ENCODE results near the gene TGFBI.

TGFBI gene

GRCh38 chr5:136079195-136079985 is 50.6 kb downstream of the TGFBI start:
- H3K14ac ChIP-seq (ENCODE audit: low read length) = peak overlapping the region; percentile 32
- no peaks in the 10 kb centered on the region for H3K36me3 ChIP-seq (replicated peaks in 1 of 2; ENCODE audit: control insufficient read depth in 2 of 2, insufficient read depth in 2 of 2, low read length in 2 of 2)
- no peaks in the 10 kb centered on the region for H3K9me3 ChIP-seq (replicated peaks in 1 of 2; ENCODE audit: control insufficient read depth in 2 of 2, insufficient read depth in 1 of 2, low read depth in 1 of 2, low read length in 2 of 2)
- H3K4me3 ChIP-seq (ENCODE audit: low read length in 2 of 2) = peak overlapping the region; percentile 47 to 78
- H2AFZ ChIP-seq (ENCODE audit: low read length) = peak overlapping the region; percentile 24
- no peak overlapping the region for H2BK15ac ChIP-seq (ENCODE audit: low read length)
- H2AK5ac ChIP-seq (ENCODE audit: low read depth, low read length) = no peak overlapping the region
- H3K23ac ChIP-seq (ENCODE audit: low read depth, low read length, poor library complexity) = no peak overlapping the region
- no peak for DNase-seq (ENCODE audit: low spot score)
- H3K79me1 ChIP-seq (ENCODE audit: low read depth, low read length) = no peaks in the 10 kb centered on the region
- no peak overlapping the region for H2BK120ac ChIP-seq (ENCODE audit: low read depth, low read length)
- H3K9ac ChIP-seq (ENCODE audit: low read depth, low read length, poor library complexity) = no peak overlapping the region
- H3K27me3 ChIP-seq (ENCODE audit: control insufficient read depth in 3 of 3, insufficient read depth in 3 of 3, low read depth in 1 of 3, low read length in 3 of 3) = peaks cover 0 to 55% (median 0%) of the 10 kb centered on the region in 3 experiments
- no peak overlapping the region for H3K4ac ChIP-seq (ENCODE audit: low read length)
- H3K18ac ChIP-seq (ENCODE audit: low read length) = peak overlapping the region; percentile 32
- H2BK5ac ChIP-seq (ENCODE audit: low read length) = no peak overlapping the region
- H3K4me1 ChIP-seq (ENCODE audit: control insufficient read depth in 2 of 2, insufficient read depth in 1 of 2, low read depth in 1 of 2, low read length in 2 of 2) = no peaks in the 10 kb centered on the region
- H4K8ac ChIP-seq (ENCODE audit: low read depth, low read length) = no peak overlapping the region
- no peak overlapping the region for H3K27ac ChIP-seq (replicated peaks; ENCODE audit: low read length)
- H3K4me2 ChIP-seq (ENCODE audit: insufficient read depth, low read length, poor library complexity, severe bottlenecking) = peak overlapping the region; percentile 72
- H4K91ac ChIP-seq (ENCODE audit: low read depth, low read length, poor library complexity) = no peak overlapping the region
- no CpG with 5 or more reads among the region's 25 CpGs for WGBS, 2 donors (ENCODE audit: extremely low coverage in 2 of 2, insufficient read length in 2 of 2, insufficient replicate concordance in 1 of 2)
- H2BK12ac ChIP-seq (ENCODE audit: low read length) = no peak overlapping the region

GRCh38 chr5:136080113-136080482 is 51.3 kb downstream of the TGFBI start:
- Histone ChIP-seq H3K4ac (ENCODE audit: low read length) (no peak overlapping the region), H3K79me1 (ENCODE audit: low read depth, low read length) (no peaks in the 10 kb centered on the region), H3K9ac (ENCODE audit: low read depth, low read length, poor library complexity) (no peak overlapping the region), H3K14ac (ENCODE audit: low read length) (no peak overlapping the region), H3K27ac (replicated peaks; ENCODE audit: low read length) (no peak overlapping the region), H3K23ac (ENCODE audit: low read depth, low read length, poor library complexity) (no peak overlapping the region), H2AFZ (ENCODE audit: low read length) (peak overlapping the region; percentile 19), H2BK120ac (ENCODE audit: low read depth, low read length) (no peak overlapping the region), H4K91ac (ENCODE audit: low read depth, low read length, poor library complexity) (no peak overlapping the region), H2AK5ac (ENCODE audit: low read depth, low read length) (no peak overlapping the region), H4K8ac (ENCODE audit: low read depth, low read length) (no peak overlapping the region), H3K4me3 (ENCODE audit: low read length in 2 of 2) (peak overlapping the region; percentile 47 to 73), H3K27me3 (ENCODE audit: control insufficient read depth in 3 of 3, insufficient read depth in 3 of 3, low read depth in 1 of 3, low read length in 3 of 3) (peaks cover 0 to 55% (median 0%) of the 10 kb centered on the region in 3 experiments), H3K36me3 (replicated peaks in 1 of 2; ENCODE audit: control insufficient read depth in 2 of 2, insufficient read depth in 2 of 2, low read length in 2 of 2) (no peaks in the 10 kb centered on the region), H2BK5ac (ENCODE audit: low read length) (no peak overlapping the region), H3K18ac (ENCODE audit: low read length) (no peak overlapping the region), H3K9me3 (replicated peaks in 1 of 2; ENCODE audit: control insufficient read depth in 2 of 2, insufficient read depth in 1 of 2, low read depth in 1 of 2, low read length in 2 of 2) (no peaks in the 10 kb centered on the region), H3K4me2 (ENCODE audit: insufficient read depth, low read length, poor library complexity, severe bottlenecking) (peak overlapping the region; percentile 72), H2BK12ac (ENCODE audit: low read length) (no peak overlapping the region), H2BK15ac (ENCODE audit: low read length) (no peak overlapping the region), H3K4me1 (ENCODE audit: control insufficient read depth in 2 of 2, insufficient read depth in 1 of 2, low read depth in 1 of 2, low read length in 2 of 2) (no peaks in the 10 kb centered on the region)
- no peak for DNase-seq (ENCODE audit: low spot score)
- WGBS, 2 donors (ENCODE audit: extremely low coverage in 2 of 2, insufficient read length in 2 of 2, insufficient replicate concordance in 1 of 2) = no CpG with 5 or more reads among the region's 13 CpGs

- peak; percentile 88 for DNase-seq (ENCODE audit: low spot score)
- peak overlapping the region; percentile 50 for H3K4me2 ChIP-seq (ENCODE audit: insufficient read depth, low read length, poor library complexity, severe bottlenecking)
- H2BK5ac ChIP-seq (ENCODE audit: low read length) = no peak overlapping the region
- no peak overlapping the region for H3K23ac ChIP-seq (ENCODE audit: low read depth, low read length, poor library complexity)
- no peak overlapping the region for H3K27ac ChIP-seq (replicated peaks; ENCODE audit: low read length)
- H4K8ac ChIP-seq (ENCODE audit: low read depth, low read length) = no peak overlapping the region
- H2AFZ ChIP-seq (ENCODE audit: low read length) = peak overlapping the region; percentile 89
- peaks cover 0 to 51% (median 0%) of the 10 kb centered on the region in 3 experiments for H3K27me3 ChIP-seq (ENCODE audit: control insufficient read depth in 3 of 3, insufficient read depth in 3 of 3, low read depth in 1 of 3, low read length in 3 of 3)
- no peak overlapping the region for H3K9ac ChIP-seq (ENCODE audit: low read depth, low read length, poor library complexity)
- H3K18ac ChIP-seq (ENCODE audit: low read length) = peak overlapping the region; percentile 89
- no peak overlapping the region for H3K14ac ChIP-seq (ENCODE audit: low read length)
- H3K9me3 ChIP-seq (replicated peaks in 1 of 2; ENCODE audit: control insufficient read depth in 2 of 2, insufficient read depth in 1 of 2, low read depth in 1 of 2, low read length in 2 of 2) = no peaks in the 10 kb centered on the region
- no peak overlapping the region for H2AK5ac ChIP-seq (ENCODE audit: low read depth, low read length)
- H3K79me1 ChIP-seq (ENCODE audit: low read depth, low read length) = no peaks in the 10 kb centered on the region
- WGBS, 2 donors (ENCODE audit: extremely low coverage in 2 of 2, insufficient read length in 2 of 2, insufficient replicate concordance in 1 of 2) = no CpG with 5 or more reads among the region's 34 CpGs
- H2BK15ac ChIP-seq (ENCODE audit: low read length) = no peak overlapping the region
- H3K4me1 ChIP-seq (ENCODE audit: control insufficient read depth in 2 of 2, insufficient read depth in 1 of 2, low read depth in 1 of 2, low read length in 2 of 2) = no peaks in the 10 kb centered on the region
- no peak overlapping the region for H4K91ac ChIP-seq (ENCODE audit: low read depth, low read length, poor library complexity)
- peak overlapping the region; percentile 47 to 71 for H3K4me3 ChIP-seq (ENCODE audit: low read length in 2 of 2)
- no peak overlapping the region for H3K4ac ChIP-seq (ENCODE audit: low read length)
- no peaks in the 10 kb centered on the region for H3K36me3 ChIP-seq (replicated peaks in 1 of 2; ENCODE audit: control insufficient read depth in 2 of 2, insufficient read depth in 2 of 2, low read length in 2 of 2)
- H2BK12ac ChIP-seq (ENCODE audit: low read length) = no peak overlapping the region
- H2BK120ac ChIP-seq (ENCODE audit: low read depth, low read length) = no peak overlapping the region
Observed at GRCh38 chr5:136080483-136081216, 51.9 kb downstream of the TGFBI start.

GRCh38 chr5:136081217-136081591 is 52.4 kb downstream of the TGFBI start:
- Histone ChIP-seq H3K9ac (ENCODE audit: low read depth, low read length, poor library complexity) (no peak overlapping the region), H2BK120ac (ENCODE audit: low read depth, low read length) (no peak overlapping the region), H3K14ac (ENCODE audit: low read length) (no peak overlapping the region), H3K18ac (ENCODE audit: low read length) (no peak overlapping the region), H2AK5ac (ENCODE audit: low read depth, low read length) (no peak overlapping the region), H2AFZ (ENCODE audit: low read length) (peak overlapping the region; percentile 89), H3K4me1 (ENCODE audit: control insufficient read depth in 2 of 2, insufficient read depth in 1 of 2, low read depth in 1 of 2, low read length in 2 of 2) (no peaks in the 10 kb centered on the region), H3K79me1 (ENCODE audit: low read depth, low read length) (no peaks in the 10 kb centered on the region), H3K4me3 (ENCODE audit: low read length in 2 of 2) (peak overlapping the region in 1 of 2 donors; percentile 47), H2BK5ac (ENCODE audit: low read length) (no peak overlapping the region), H3K36me3 (replicated peaks in 1 of 2; ENCODE audit: control insufficient read depth in 2 of 2, insufficient read depth in 2 of 2, low read length in 2 of 2) (no peaks in the 10 kb centered on the region), H2BK15ac (ENCODE audit: low read length) (no peak overlapping the region), H3K27me3 (ENCODE audit: control insufficient read depth in 3 of 3, insufficient read depth in 3 of 3, low read depth in 1 of 3, low read length in 3 of 3) (peaks cover 0 to 49% (median 0%) of the 10 kb centered on the region in 3 experiments), H3K9me3 (replicated peaks in 1 of 2; ENCODE audit: control insufficient read depth in 2 of 2, insufficient read depth in 1 of 2, low read depth in 1 of 2, low read length in 2 of 2) (no peaks in the 10 kb centered on the region), H4K8ac (ENCODE audit: low read depth, low read length) (no peak overlapping the region), H3K4ac (ENCODE audit: low read length) (no peak overlapping the region), H3K23ac (ENCODE audit: low read depth, low read length, poor library complexity) (no peak overlapping the region), H3K4me2 (ENCODE audit: insufficient read depth, low read length, poor library complexity, severe bottlenecking) (peak overlapping the region; percentile 50), H2BK12ac (ENCODE audit: low read length) (no peak overlapping the region), H3K27ac (replicated peaks; ENCODE audit: low read length) (no peak overlapping the region), H4K91ac (ENCODE audit: low read depth, low read length, poor library complexity) (no peak overlapping the region)
- no peak for DNase-seq (ENCODE audit: low spot score)
- no CpG with 5 or more reads among the region's 2 CpGs for WGBS, 2 donors (ENCODE audit: extremely low coverage in 2 of 2, insufficient read length in 2 of 2, insufficient replicate concordance in 1 of 2)
